CD4-positive, alpha-beta T cell treated with Interleukin-21 for 1 hour (primary cell): ENCODE results near the gene SHMT1.

ENCODE experiments used
- DNase-seq: peaks from one replicate; pipeline ENCODE4 v3.0.0-alpha.2; 2020

SHMT1 gene

DNA sequence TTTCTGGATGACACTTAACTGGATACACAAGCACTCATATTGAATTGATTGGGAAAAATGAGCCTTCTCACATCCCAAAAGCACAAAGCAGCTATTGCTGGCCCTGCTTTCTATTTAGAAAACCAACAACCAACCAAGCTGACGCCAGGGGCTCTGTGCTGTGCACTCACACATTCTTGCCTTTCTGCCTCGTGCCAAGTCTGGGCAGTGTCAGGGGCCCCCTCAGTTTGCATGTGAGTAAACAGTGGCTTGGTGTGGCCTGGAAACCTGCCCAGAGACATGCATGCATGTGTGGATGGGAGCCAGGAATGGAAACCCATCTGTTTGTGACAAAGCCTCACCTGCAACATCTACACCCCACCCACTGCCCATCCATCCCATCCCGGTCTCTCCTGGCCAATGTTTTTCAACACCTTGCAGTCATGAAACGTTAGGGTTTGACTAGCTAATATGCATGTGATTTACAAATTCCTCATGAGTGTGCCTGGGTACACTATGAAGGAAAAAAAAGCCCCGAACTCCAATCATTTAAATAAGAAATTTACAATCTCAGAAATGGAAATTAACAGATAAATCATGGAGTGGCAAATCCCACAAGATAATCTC is 82.5 kb downstream of the SHMT1 start:
- no peak for DNase-seq

- no peak for DNase-seq
Observed at GRCh38 chr17:18280249-18280648, 83.1 kb downstream of the SHMT1 start.

DNA sequence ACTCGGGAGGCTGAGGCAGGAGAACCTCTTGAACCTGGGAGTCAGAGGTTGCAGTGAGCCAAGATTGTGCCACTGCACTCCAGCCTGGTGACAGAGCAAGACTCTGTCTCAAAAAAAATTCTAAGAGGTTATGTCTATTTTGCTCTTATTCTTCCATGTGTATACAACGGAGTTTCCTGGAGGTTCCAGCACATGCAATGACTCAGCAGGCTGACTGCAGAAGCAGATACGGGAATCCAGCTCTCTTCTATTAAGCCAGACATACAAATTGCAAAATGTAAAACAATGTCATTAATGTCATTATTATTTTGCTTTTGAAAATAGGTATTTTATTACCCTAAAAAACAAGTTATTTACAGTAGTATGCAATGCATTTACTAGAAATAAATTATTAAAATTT is 84.5 kb downstream of the SHMT1 start:
- no peak for DNase-seq
